Measurements from ENCODE around the gene ASTN2. TPM values are rescaled to one million over a fixed set of nuclear protein-coding genes. Genes with fewer than 3 reads are reported as not detected.

The ASTN2 gene
- total RNA-seq, 2 experiments from 2014 or later, result 1.7 to 4.2 TPM

- no TSS peak for BruUV-seq (replicated peaks)
- ChIA-PET CTCF (ENCODE audit: unreplicated experiment) (no interaction called here), POLR2A (no interaction called here)
- TF ChIP-seq, protein P1, sequence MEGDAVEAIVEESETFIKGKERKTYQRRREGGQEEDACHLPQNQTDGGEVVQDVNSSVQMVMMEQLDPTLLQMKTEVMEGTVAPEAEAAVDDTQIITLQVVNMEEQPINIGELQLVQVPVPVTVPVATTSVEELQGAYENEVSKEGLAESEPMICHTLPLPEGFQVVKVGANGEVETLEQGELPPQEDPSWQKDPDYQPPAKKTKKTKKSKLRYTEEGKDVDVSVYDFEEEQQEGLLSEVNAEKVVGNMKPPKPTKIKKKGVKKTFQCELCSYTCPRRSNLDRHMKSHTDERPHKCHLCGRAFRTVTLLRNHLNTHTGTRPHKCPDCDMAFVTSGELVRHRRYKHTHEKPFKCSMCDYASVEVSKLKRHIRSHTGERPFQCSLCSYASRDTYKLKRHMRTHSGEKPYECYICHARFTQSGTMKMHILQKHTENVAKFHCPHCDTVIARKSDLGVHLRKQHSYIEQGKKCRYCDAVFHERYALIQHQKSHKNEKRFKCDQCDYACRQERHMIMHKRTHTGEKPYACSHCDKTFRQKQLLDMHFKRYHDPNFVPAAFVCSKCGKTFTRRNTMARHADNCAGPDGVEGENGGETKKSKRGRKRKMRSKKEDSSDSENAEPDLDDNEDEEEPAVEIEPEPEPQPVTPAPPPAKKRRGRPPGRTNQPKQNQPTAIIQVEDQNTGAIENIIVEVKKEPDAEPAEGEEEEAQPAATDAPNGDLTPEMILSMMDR (conservative IDR thresholded peaks at IDR 0.05; ENCODE audit: low read length), result no peak
- TF ChIP-seq EZH2phosphoT487 (IDR thresholded peaks at IDR 0.05; ENCODE audit: borderline replicate concordance, low read depth, low read length), result no peak
- H3K4me1 ChIP-seq (ENCODE audit: insufficient read depth, low read length, poor library complexity, severe bottlenecking), result no peaks in the 10 kb centered on the region
- no peaks in the 10 kb centered on the region for H3K9me2 ChIP-seq (ENCODE audit: insufficient read depth, low read length)
- no peak overlapping the region for H3K27ac ChIP-seq (ENCODE audit: low read depth, low read length, poor library complexity, severe bottlenecking)
- H3K9me3 ChIP-seq (ENCODE audit: low read length), result no peaks in the 10 kb centered on the region
- no peak for DNase-seq (ENCODE audit: low spot score)
- H2AFZ ChIP-seq (ENCODE audit: low read length), result no peak overlapping the region
- H3K79me2 ChIP-seq (ENCODE audit: insufficient read depth, low read depth, low read length), result no peaks in the 10 kb centered on the region
- H3K4me3 ChIP-seq (ENCODE audit: low read depth, low read length, poor library complexity, severe bottlenecking), result no peak overlapping the region
- intact Hi-C loops (cut with micrococcal nuclease; ENCODE audit: unreplicated experiment), result no loop called here
- no peaks in the 10 kb centered on the region for H3K36me3 ChIP-seq (ENCODE audit: insufficient read depth, low read length)
- no peaks in the 10 kb centered on the region for H4K20me1 ChIP-seq (ENCODE audit: insufficient read depth, low read length)
- no peak overlapping the region for H3K4me2 ChIP-seq (ENCODE audit: low read length)
These were observed 395.8 kb downstream of the ASTN2 start for GRCh38 chr9:117018966-117019617.

DNA sequence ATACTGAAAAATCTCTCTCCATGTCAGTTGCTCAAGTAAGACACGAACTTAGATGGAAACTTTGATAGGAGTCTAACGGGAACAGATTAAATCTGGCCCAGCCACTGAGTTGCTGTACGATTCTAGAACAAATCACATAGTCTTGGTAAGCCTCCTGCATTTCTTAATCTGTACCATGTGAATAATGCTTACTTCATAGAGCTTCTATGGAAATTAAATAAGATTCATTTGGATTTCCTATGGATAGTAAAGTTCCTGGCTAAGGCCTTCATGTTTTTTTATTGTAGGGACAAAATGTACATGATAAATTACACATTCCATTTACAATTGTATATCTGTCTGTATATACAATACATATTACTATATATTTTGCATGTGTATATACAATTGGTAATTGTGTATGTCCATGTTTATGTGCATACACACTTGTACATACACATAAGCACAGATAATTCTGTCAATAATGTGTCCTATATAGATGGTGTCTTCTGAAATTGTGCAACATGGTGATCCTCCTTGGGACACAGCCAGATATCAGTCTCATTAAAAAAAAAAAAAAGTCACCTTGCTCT, 397.4 kb downstream of the ASTN2 start:
- H3K9me2 ChIP-seq (ENCODE audit: insufficient read depth, low read length), result no peaks in the 10 kb centered on the region
- no peak overlapping the region for H3K4me2 ChIP-seq (ENCODE audit: low read length)
- H3K4me1 ChIP-seq (ENCODE audit: insufficient read depth, low read length, poor library complexity, severe bottlenecking), result no peaks in the 10 kb centered on the region
- no peaks in the 10 kb centered on the region for H3K79me2 ChIP-seq (ENCODE audit: insufficient read depth, low read depth, low read length)
- no peaks in the 10 kb centered on the region for H3K36me3 ChIP-seq (ENCODE audit: insufficient read depth, low read length)
- no peak overlapping the region for H3K4me3 ChIP-seq (ENCODE audit: low read depth, low read length, poor library complexity, severe bottlenecking)
- ChIA-PET POLR2A (no interaction called here), CTCF (ENCODE audit: unreplicated experiment) (no interaction called here)
- BruUV-seq (replicated peaks), result no TSS peak
- no peak for DNase-seq (ENCODE audit: low spot score)
- H3K27ac ChIP-seq (ENCODE audit: low read depth, low read length, poor library complexity, severe bottlenecking), result no peak overlapping the region
- intact Hi-C loops (cut with micrococcal nuclease; ENCODE audit: unreplicated experiment), result no loop called here
- no peak overlapping the region for H2AFZ ChIP-seq (ENCODE audit: low read length)
- TF ChIP-seq, protein P1 (conservative IDR thresholded peaks at IDR 0.05; ENCODE audit: low read length), result no peak
- TF ChIP-seq EZH2phosphoT487 (IDR thresholded peaks at IDR 0.05; ENCODE audit: borderline replicate concordance, low read depth, low read length), result no peak
- H3K9me3 ChIP-seq (ENCODE audit: low read length), result no peaks in the 10 kb centered on the region
- H4K20me1 ChIP-seq (ENCODE audit: insufficient read depth, low read length), result no peaks in the 10 kb centered on the region

GRCh38 chr9:117014061-117014460, 400.8 kb downstream of the ASTN2 start:
- no peak for DNase-seq (ENCODE audit: low spot score)
- Histone ChIP-seq H3K4me3 (ENCODE audit: low read depth, low read length, poor library complexity, severe bottlenecking) (no peak overlapping the region), H3K36me3 (ENCODE audit: insufficient read depth, low read length) (no peaks in the 10 kb centered on the region), H3K9me3 (ENCODE audit: low read length) (no peaks in the 10 kb centered on the region), H4K20me1 (ENCODE audit: insufficient read depth, low read length) (no peaks in the 10 kb centered on the region), H3K9me2 (ENCODE audit: insufficient read depth, low read length) (no peaks in the 10 kb centered on the region), H3K79me2 (ENCODE audit: insufficient read depth, low read depth, low read length) (no peaks in the 10 kb centered on the region), H2AFZ (ENCODE audit: low read length) (no peak overlapping the region), H3K27ac (ENCODE audit: low read depth, low read length, poor library complexity, severe bottlenecking) (no peak overlapping the region), H3K4me2 (ENCODE audit: low read length) (no peak overlapping the region), H3K4me1 (ENCODE audit: insufficient read depth, low read length, poor library complexity, severe bottlenecking) (no peaks in the 10 kb centered on the region)
- intact Hi-C loops (cut with micrococcal nuclease; ENCODE audit: unreplicated experiment), result no loop called here
- no TSS peak for BruUV-seq (replicated peaks)
- CTCF ChIA-PET (ENCODE audit: unreplicated experiment), result no interaction called here
- TF ChIP-seq EZH2phosphoT487 (IDR thresholded peaks at IDR 0.05; ENCODE audit: borderline replicate concordance, low read depth, low read length), result no peak
- TF ChIP-seq, protein P1 (conservative IDR thresholded peaks at IDR 0.05; ENCODE audit: low read length), result no peak
- POLR2A ChIA-PET, result no interaction called here
